Subcutaneous adipose tissue (tissue), 4 donors: ENCODE data around the gene SMIM29. TPM values are rescaled to one million over a fixed set of nuclear protein-coding genes. Genes with fewer than 3 reads are reported as not detected.

Source experiments
- CTCF ChIP-seq: fragments of 450-650 bp; IDR thresholded peaks from one replicate; pipeline ENCODE4 v1.5.1; 2016; ENCODE audit warnings: low read depth, mild to moderate bottlenecking, control low read depth, antibody characterized with exemption, moderate library complexity
- total RNA-seq, 4 donors: library from RNA; depleted of rRNA; stranded (reverse); fragments of >200 nt; gene quantifications; one replicate each; pipeline ENCODE4 v1.1.0, GENCODE V29; 2016

The SMIM29 gene
- total RNA-seq, 4 donors from 2014 or later = 11.3 to 23.3 (median 19.5) TPM

- no peak for TF ChIP-seq CTCF
Observed at GRCh38 chr6:34239500-34239825, 9.3 kb downstream of the SMIM29 start.

- TF ChIP-seq CTCF = no peak
Observed at GRCh38 chr6:34238585-34239499, 10.0 kb downstream of the SMIM29 start.

- TF ChIP-seq CTCF = no peak
Observed at GRCh38 chr6:34237722-34238584, 10.9 kb downstream of the SMIM29 start.

GRCh38 chr6:34237316-34237721, 11.5 kb downstream of the SMIM29 start:
- TF ChIP-seq CTCF = no peak

GRCh38 chr6:34236443-34237315, 12.1 kb downstream of the SMIM29 start, which contains the start of gene HMGA1:
TSS of gene HMGA1 (plus strand) at chr6:34236873. CDS start at chr6:34240781, 3,908 bp downstream.
- TF ChIP-seq CTCF = no peak

GRCh38 chr6:34236131-34236442, 12.7 kb downstream of the SMIM29 start:
- TF ChIP-seq CTCF = no peak
